IMR-90 (cell line): ENCODE measurements around the gene GRIN2A. TPM values are rescaled to one million over a fixed set of nuclear protein-coding genes. Genes with fewer than 3 reads are reported as not detected.

Experiments
- ATAC-seq: fragments of 200-7000 bp; cut with Tn5 transposase; 2 replicates; pipeline ENCODE4 v1.9.1; 2020; ENCODE audit warnings: low read depth, mild to moderate bottlenecking, moderate library complexity
- BruUV-seq: library from RNA; stranded (reverse); fragments of 400-500 nt; replicated peaks from 2 replicates; lab custom pipeline; 2021; lab: Mats Ljungman, UMichigan
- CTCF ChIA-PET: fragments of 300-600 bp; formaldehyde crosslinking; extraction: SDS; loops from one replicate; lab custom pipeline; 2021; ENCODE audit warnings: antibody characterized with exemption; lab: Yijun Ruan, JAX
- POLR2A ChIA-PET: fragments of 300-600 bp; sonication (Branson Sonifier 250); formaldehyde crosslinking; loops from one replicate; lab custom pipeline; 2022; ENCODE audit warnings: antibody characterized with exemption; ENCODE audit not compliant: unreplicated experiment; lab: Charles Lee
- DNase-seq: peaks from one replicate; pipeline ENCODE4 v3.0.0; 2013
- H2AFZ ChIP-seq: replicated peaks from 2 replicates; pipeline ENCODE3; 2013; ENCODE audit warnings: low read length, mild to moderate bottlenecking; ENCODE audit not compliant: poor library complexity
- H2AK5ac ChIP-seq: 2 replicates; pipeline ENCODE4 v1.6.1; 2013; ENCODE audit warnings: low read depth, low read length, inconsistent platforms
- H2AK9ac ChIP-seq: replicated peaks from 2 replicates; pipeline ENCODE3; 2013; ENCODE audit warnings: mild to moderate bottlenecking, low read depth, low read length, moderate library complexity; ENCODE audit not compliant: poor library complexity
- H2BK120ac ChIP-seq: 2 replicates; pipeline ENCODE4 v1.6.1; 2013; ENCODE audit warnings: low read depth, low read length, inconsistent platforms
- H2BK15ac ChIP-seq: 3 replicates; pipeline ENCODE4 v1.6.1; 2013; ENCODE audit warnings: low read depth, low read length, inconsistent platforms
- H2BK20ac ChIP-seq: 2 replicates; pipeline ENCODE4 v1.6.1; 2013; ENCODE audit warnings: low read depth, mild to moderate bottlenecking, inconsistent platforms, low read length, moderate library complexity
- H2BK5ac ChIP-seq: 2 replicates; pipeline ENCODE4 v1.6.1; 2013; ENCODE audit warnings: mild to moderate bottlenecking, low read depth, low read length, inconsistent platforms; ENCODE audit not compliant: poor library complexity, severe bottlenecking
- H3K14ac ChIP-seq: replicated peaks from 2 replicates; pipeline ENCODE4 v1.6.1; 2013; ENCODE audit warnings: low read depth, low read length, inconsistent platforms
- H3K18ac ChIP-seq: 2 replicates; pipeline ENCODE4 v1.6.1; 2013; ENCODE audit warnings: low read depth, low read length, control low read depth
- H3K23ac ChIP-seq: 2 replicates; pipeline ENCODE4 v1.6.1; 2013; ENCODE audit warnings: low read depth, low read length, inconsistent platforms
- H3K27ac ChIP-seq: 2 replicates; pipeline ENCODE4 v1.5.1; 2013; ENCODE audit warnings: mild to moderate bottlenecking, control low read depth, low read length; ENCODE audit not compliant: insufficient read depth
- H3K27me3 ChIP-seq: 2 replicates; pipeline ENCODE4 v1.6.1; 2013; ENCODE audit warnings: low read length; ENCODE audit not compliant: control insufficient read depth, insufficient read depth
- H3K36me3 ChIP-seq: 2 replicates; pipeline ENCODE4 v1.6.1; 2013; ENCODE audit warnings: low read length, mixed read lengths; ENCODE audit not compliant: control insufficient read depth, insufficient read depth
- H3K4ac ChIP-seq: 2 replicates; pipeline ENCODE4 v1.6.1; 2013; ENCODE audit warnings: low read depth, low read length, inconsistent platforms
- H3K4me1 ChIP-seq: 2 replicates; pipeline ENCODE4 v1.6.1; 2013; ENCODE audit warnings: low read length, mixed read lengths; ENCODE audit not compliant: control insufficient read depth, insufficient read depth
- H3K4me2 ChIP-seq: 2 replicates; pipeline ENCODE4 v1.6.1; 2013; ENCODE audit warnings: low read depth, mild to moderate bottlenecking, control low read depth, low read length, moderate library complexity
- H3K4me3 ChIP-seq: 2 replicates; pipeline ENCODE4 v1.5.1; 2013; ENCODE audit warnings: low read depth, mild to moderate bottlenecking, control low read depth, low read length, moderate library complexity; ENCODE audit not compliant: insufficient read depth
- H3K56ac ChIP-seq: 2 replicates; pipeline ENCODE4 v1.6.1; 2013; ENCODE audit warnings: low read length, inconsistent platforms; ENCODE audit not compliant: insufficient read depth; ENCODE audit errors: extremely low read depth
- H3K79me1 ChIP-seq, 2 experiments: 2 replicates each; pipeline ENCODE4 v1.6.1; 2013; ENCODE audit warnings: low read length in 2 of 2, inconsistent platforms in 1 of 2, low read depth in 1 of 2
- H3K9ac ChIP-seq: 2 replicates; pipeline ENCODE4 v1.6.1; 2013; ENCODE audit warnings: low read depth, low read length, control low read depth
- H3K9me1 ChIP-seq: 2 replicates; pipeline ENCODE4 v1.6.1; 2013; ENCODE audit warnings: low read length, inconsistent platforms; ENCODE audit not compliant: insufficient read depth
- H3K9me3 ChIP-seq: 2 replicates; pipeline ENCODE4 v1.6.1; 2013; ENCODE audit warnings: low read length; ENCODE audit not compliant: control insufficient read depth, insufficient read depth
- H4K20me1 ChIP-seq: 2 replicates; pipeline ENCODE4 v1.6.1; 2013; ENCODE audit warnings: low read length, inconsistent platforms; ENCODE audit not compliant: insufficient read depth
- H4K5ac ChIP-seq: 2 replicates; pipeline ENCODE4 v1.6.1; 2013; ENCODE audit warnings: mild to moderate bottlenecking, low read depth, low read length, control low read depth
- H4K8ac ChIP-seq, 2 experiments: 2 replicates each; pipeline ENCODE4 v1.6.1; 2013; ENCODE audit warnings: low read depth in 2 of 2, low read length in 2 of 2, control low read depth in 1 of 2, inconsistent platforms in 1 of 2
- H4K91ac ChIP-seq: 2 replicates; pipeline ENCODE4 v1.6.1; 2013; ENCODE audit warnings: low read depth, low read length, inconsistent platforms; ENCODE audit not compliant: insufficient read depth
- BHLHE40 ChIP-seq: fragments of 150-350 bp; IDR thresholded peaks from 2 replicates; pipeline ENCODE4 v1.6.1; 2016; ENCODE audit warnings: mild to moderate bottlenecking, low read depth, low read length
- CHD1 ChIP-seq: IDR thresholded peaks from 2 replicates; pipeline ENCODE4 v1.6.1; 2012; ENCODE audit warnings: low read depth, low read length, improper control_type of control experiment
- FOS ChIP-seq: fragments of 150-350 bp; IDR thresholded peaks from 2 replicates; pipeline ENCODE4 v1.6.1; 2016; ENCODE audit warnings: low read depth, low read length
- MAFK ChIP-seq: IDR thresholded peaks from 2 replicates; pipeline ENCODE4 v1.6.1; 2012; ENCODE audit warnings: low read depth, low read length, improper control_type of control experiment
- NFE2L2 ChIP-seq: fragments of 150-350 bp; IDR thresholded peaks from 2 replicates; pipeline ENCODE4 v1.6.1; 2016; ENCODE audit warnings: low read depth, mild to moderate bottlenecking, low read length
- RCOR1 ChIP-seq: IDR thresholded peaks from 2 replicates; pipeline ENCODE4 v1.6.1; 2012; ENCODE audit warnings: mild to moderate bottlenecking, low read length, improper control_type of control experiment; ENCODE audit not compliant: insufficient replicate concordance
- RFX5 ChIP-seq: IDR thresholded peaks from 2 replicates; pipeline ENCODE4 v1.8.0; 2012; ENCODE audit warnings: low read depth, mild to moderate bottlenecking, low read length, moderate library complexity
- SMC3 ChIP-seq: fragments of 150-350 bp; IDR thresholded peaks from 2 replicates; pipeline ENCODE4 v1.6.1; 2016; ENCODE audit warnings: low read depth, mild to moderate bottlenecking, antibody characterized with exemption, low read length, moderate library complexity
- WGBS, 2 experiments: methylation state at CpG; one replicate each; pipeline versions ENCODE4 v1.1.5 to v1.1.7; 2013; ENCODE audit warnings: missing lambda C conversion rate in 2 of 2; ENCODE audit not compliant: insufficient read length in 1 of 2; ENCODE audit errors: extremely low coverage in 2 of 2; 5-methylcytosine and 5-hydroxymethylcytosine counted together
- dilution Hi-C: fragments of 300-500 bp; cut with HindIII; formaldehyde crosslinking; loops from one replicate; pipeline ENCODE4 v1.14.3; 2018; ENCODE audit warnings: low sequenced_read_pairs; ENCODE audit not compliant: unreplicated experiment
- in situ Hi-C: fragments of 300-500 bp; cut with MboI; formaldehyde crosslinking; loops from 3 replicates; pipeline ENCODE4 v1.14.3; 2019; ENCODE audit warnings: low sequenced_read_pairs, inconsistent platforms, mixed read lengths
- intact Hi-C: fragments of 100-400 bp; cut with micrococcal nuclease; formaldehyde crosslinking; loops from 2 replicates; pipeline ENCODE4 v1.10.0; 2022
- polyA plus RNA-seq, 3 experiments: library from polyadenylated mRNA; depleted of rRNA; stranded (reverse); fragments of >200 nt; gene quantifications; 2 replicates each; pipeline ENCODE4 v1.2.3, GENCODE V29; 2012; ENCODE audit warnings: low replicate concordance in 1 of 3
- total RNA-seq: library from RNA; depleted of rRNA; stranded (reverse); fragments of >200 nt; gene quantifications from 2 replicates; pipeline ENCODE4 v1.2.3, GENCODE V29; 2012
- TF ChIP-seq, protein P1 (sequence below): conservative IDR thresholded peaks from 2 replicates; pipeline ENCODE4 v1.5.1; 2012; ENCODE audit warnings: mild to moderate bottlenecking, low read depth, low read length, improper control_type of control experiment
- TF ChIP-seq, protein P2 (sequence below): fragments of 150-350 bp; IDR thresholded peaks from 2 replicates; pipeline ENCODE4 v1.6.1; 2017; ENCODE audit warnings: mild to moderate bottlenecking, antibody characterized with exemption, low read length, low read depth
- TF ChIP-seq, protein P3 (sequence below): fragments of 150-350 bp; IDR thresholded peaks from 2 replicates; pipeline ENCODE4 v1.6.1; 2016; ENCODE audit warnings: low read depth, mild to moderate bottlenecking, low read length, moderate library complexity, borderline replicate concordance

GRIN2A gene
- total and polyA plus RNA-seq, 2 of the 4 experiments (the other 2 are of a cell fraction): under 0.01 TPM; not detected in 1

- H3K9ac ChIP-seq: no peak overlapping the region
- H2BK15ac ChIP-seq: no peak overlapping the region
- H3K9me1 ChIP-seq: no peaks in the 10 kb centered on the region
- H3K79me1 ChIP-seq: no peaks in the 10 kb centered on the region
- TF ChIP-seq, protein P1, sequence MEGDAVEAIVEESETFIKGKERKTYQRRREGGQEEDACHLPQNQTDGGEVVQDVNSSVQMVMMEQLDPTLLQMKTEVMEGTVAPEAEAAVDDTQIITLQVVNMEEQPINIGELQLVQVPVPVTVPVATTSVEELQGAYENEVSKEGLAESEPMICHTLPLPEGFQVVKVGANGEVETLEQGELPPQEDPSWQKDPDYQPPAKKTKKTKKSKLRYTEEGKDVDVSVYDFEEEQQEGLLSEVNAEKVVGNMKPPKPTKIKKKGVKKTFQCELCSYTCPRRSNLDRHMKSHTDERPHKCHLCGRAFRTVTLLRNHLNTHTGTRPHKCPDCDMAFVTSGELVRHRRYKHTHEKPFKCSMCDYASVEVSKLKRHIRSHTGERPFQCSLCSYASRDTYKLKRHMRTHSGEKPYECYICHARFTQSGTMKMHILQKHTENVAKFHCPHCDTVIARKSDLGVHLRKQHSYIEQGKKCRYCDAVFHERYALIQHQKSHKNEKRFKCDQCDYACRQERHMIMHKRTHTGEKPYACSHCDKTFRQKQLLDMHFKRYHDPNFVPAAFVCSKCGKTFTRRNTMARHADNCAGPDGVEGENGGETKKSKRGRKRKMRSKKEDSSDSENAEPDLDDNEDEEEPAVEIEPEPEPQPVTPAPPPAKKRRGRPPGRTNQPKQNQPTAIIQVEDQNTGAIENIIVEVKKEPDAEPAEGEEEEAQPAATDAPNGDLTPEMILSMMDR: no peak
- TF ChIP-seq SMC3: no peak
- no peak for TF ChIP-seq RFX5
- no peak for TF ChIP-seq CHD1
- TF ChIP-seq MAFK: no peak
- TF ChIP-seq, protein P2, sequence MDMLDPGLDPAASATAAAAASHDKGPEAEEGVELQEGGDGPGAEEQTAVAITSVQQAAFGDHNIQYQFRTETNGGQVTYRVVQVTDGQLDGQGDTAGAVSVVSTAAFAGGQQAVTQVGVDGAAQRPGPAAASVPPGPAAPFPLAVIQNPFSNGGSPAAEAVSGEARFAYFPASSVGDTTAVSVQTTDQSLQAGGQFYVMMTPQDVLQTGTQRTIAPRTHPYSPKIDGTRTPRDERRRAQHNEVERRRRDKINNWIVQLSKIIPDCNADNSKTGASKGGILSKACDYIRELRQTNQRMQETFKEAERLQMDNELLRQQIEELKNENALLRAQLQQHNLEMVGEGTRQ: no peak
- no peak for TF ChIP-seq BHLHE40
- TF ChIP-seq FOS: no peak
- TF ChIP-seq NFE2L2: no peak
- no peak for TF ChIP-seq RCOR1
- TF ChIP-seq, protein P3, sequence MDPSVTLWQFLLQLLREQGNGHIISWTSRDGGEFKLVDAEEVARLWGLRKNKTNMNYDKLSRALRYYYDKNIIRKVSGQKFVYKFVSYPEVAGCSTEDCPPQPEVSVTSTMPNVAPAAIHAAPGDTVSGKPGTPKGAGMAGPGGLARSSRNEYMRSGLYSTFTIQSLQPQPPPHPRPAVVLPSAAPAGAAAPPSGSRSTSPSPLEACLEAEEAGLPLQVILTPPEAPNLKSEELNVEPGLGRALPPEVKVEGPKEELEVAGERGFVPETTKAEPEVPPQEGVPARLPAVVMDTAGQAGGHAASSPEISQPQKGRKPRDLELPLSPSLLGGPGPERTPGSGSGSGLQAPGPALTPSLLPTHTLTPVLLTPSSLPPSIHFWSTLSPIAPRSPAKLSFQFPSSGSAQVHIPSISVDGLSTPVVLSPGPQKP: no peak
- no peak overlapping the region for H3K23ac ChIP-seq
- H4K5ac ChIP-seq: no peak overlapping the region
- no peaks in the 10 kb centered on the region for H3K4me1 ChIP-seq
- H3K27ac ChIP-seq: no peak overlapping the region
- H2BK120ac ChIP-seq: no peak overlapping the region
- WGBS, 2 experiments: 0% methylated on average over 2 of the region's 3 CpGs; no CpG with 5 or more reads in 1 of the 2 experiments
- in situ Hi-C loops (no loop called here), dilution Hi-C loops (no loop called here), intact Hi-C loops (no loop called here)
- H2BK5ac ChIP-seq: no peak overlapping the region
- no peak overlapping the region for H2BK20ac ChIP-seq
- no peak overlapping the region for H3K4ac ChIP-seq
- BruUV-seq: no TSS peak
- CTCF ChIA-PET: no interaction called here
- H2AK9ac ChIP-seq: no peak overlapping the region
- H4K91ac ChIP-seq: no peak overlapping the region
- no peak for DNase-seq
- POLR2A ChIA-PET: no interaction called here
- no peak overlapping the region for H3K4me2 ChIP-seq
- no peaks in the 10 kb centered on the region for H3K27me3 ChIP-seq
- H3K18ac ChIP-seq: no peak overlapping the region
- no peaks in the 10 kb centered on the region for H3K36me3 ChIP-seq
- ATAC-seq: no peak
- H2AK5ac ChIP-seq: no peak overlapping the region
- H4K8ac ChIP-seq: no peak overlapping the region
- H3K4me3 ChIP-seq: no peak overlapping the region
- no peaks in the 10 kb centered on the region for H4K20me1 ChIP-seq
- no peak overlapping the region for H2AFZ ChIP-seq
- no peak overlapping the region for H3K14ac ChIP-seq
- peaks cover 29% of the 10 kb centered on the region for H3K9me3 ChIP-seq
- no peak overlapping the region for H3K56ac ChIP-seq
Observed at GRCh38 chr16:10220942-10221341, 38.7 kb upstream of the GRIN2A start.
